OCI-LY7 (cell line): ENCODE data around the gene RAB13. TPM values are rescaled to one million over a fixed set of nuclear protein-coding genes. Genes with fewer than 3 reads are reported as not detected.
"Not testable (repeated sequence)": the region's sequence is repeated elsewhere in the genome, so short reads cannot be mapped to it uniquely, and the experiment has no call there.

Source experiments
- BruUV-seq: library from RNA; stranded (reverse); fragments of 400-500 nt; replicated peaks from 2 replicates; lab custom pipeline; 2021; lab: Mats Ljungman, UMichigan
- CTCF ChIA-PET: fragments of 300-600 bp; sonication (Branson Sonifier 250); formaldehyde crosslinking; loops from one replicate; lab custom pipeline; 2022; ENCODE audit warnings: antibody characterized with exemption; ENCODE audit not compliant: unreplicated experiment; lab: Charles Lee
- POLR2A ChIA-PET: fragments of 300-600 bp; sonication (Branson Sonifier 250); formaldehyde crosslinking; loops from one replicate; lab custom pipeline; 2022; ENCODE audit warnings: antibody characterized with exemption; lab: Charles Lee
- DNase-seq: peaks from one replicate; pipeline ENCODE4 v3.0.0-alpha.2; 2015; ENCODE audit warnings: low spot score
- H2AFZ ChIP-seq: fragments of 200-600 bp; sonication (generic), shearing (Covaris generic); 2 replicates; pipeline ENCODE4 v1.6.1; 2014; ENCODE audit warnings: mild to moderate bottlenecking, antibody characterized with exemption, low read length, moderate library complexity
- H3K27ac ChIP-seq: fragments of 200-600 bp; sonication (generic); 2 replicates; pipeline ENCODE4 v1.5.1; 2014; ENCODE audit warnings: mixed run types, low read depth, mild to moderate bottlenecking, moderate library complexity, low read length, inconsistent platforms; ENCODE audit not compliant: poor library complexity, severe bottlenecking
- H3K36me3 ChIP-seq: fragments of 200-600 bp; sonication (generic); 2 replicates; pipeline ENCODE4 v1.6.1; 2014; ENCODE audit warnings: mild to moderate bottlenecking, antibody characterized with exemption, low read length, moderate library complexity, mixed read lengths; ENCODE audit not compliant: insufficient read depth
- H3K4me1 ChIP-seq: fragments of 200-600 bp; sonication (generic); 2 replicates; pipeline ENCODE4 v1.5.1; 2014; ENCODE audit warnings: mild to moderate bottlenecking, low read length; ENCODE audit not compliant: insufficient read depth, poor library complexity, severe bottlenecking
- H3K4me2 ChIP-seq: fragments of 200-600 bp; sonication (generic); 2 replicates; pipeline ENCODE4 v1.6.1; 2014; ENCODE audit warnings: mild to moderate bottlenecking, low read length
- H3K4me3 ChIP-seq: fragments of 200-600 bp; sonication (generic); 2 replicates; pipeline ENCODE4 v1.5.1; 2014; ENCODE audit warnings: mild to moderate bottlenecking, low read depth, low read length; ENCODE audit not compliant: poor library complexity, severe bottlenecking
- H3K79me2 ChIP-seq: fragments of 200-600 bp; sonication (generic); 2 replicates; pipeline ENCODE4 v1.6.1; 2016; ENCODE audit warnings: low read depth, mild to moderate bottlenecking, low read length, moderate library complexity, mixed read lengths; ENCODE audit not compliant: insufficient read depth
- H3K9me2 ChIP-seq: fragments of 200-600 bp; sonication (generic); 2 replicates; pipeline ENCODE4 v1.6.1; 2016; ENCODE audit warnings: mild to moderate bottlenecking, low read length, mixed read lengths; ENCODE audit not compliant: insufficient read depth
- H3K9me3 ChIP-seq: fragments of 200-600 bp; sonication (generic); 2 replicates; pipeline ENCODE4 v1.6.1; 2014; ENCODE audit warnings: mild to moderate bottlenecking, mixed run types, low read length, mixed read lengths
- H4K20me1 ChIP-seq: fragments of 200-600 bp; sonication (generic); 2 replicates; pipeline ENCODE4 v1.6.1; 2014; ENCODE audit warnings: mild to moderate bottlenecking, antibody characterized with exemption, low read length, moderate library complexity, mixed read lengths; ENCODE audit not compliant: insufficient read depth
- CTCF ChIP-seq: fragments of 200-600 bp; sonication (generic); conservative IDR thresholded peaks from 2 replicates; pipeline ENCODE4 v1.5.1; 2014; ENCODE audit warnings: mild to moderate bottlenecking, antibody characterized with exemption, low read length, moderate library complexity, mixed read lengths
- EZH2phosphoT487 ChIP-seq: fragments of 200-600 bp; sonication (generic); IDR thresholded peaks from 2 replicates; pipeline ENCODE4 v1.6.1; 2018; ENCODE audit warnings: low read depth, borderline replicate concordance, mild to moderate bottlenecking, mixed run types, antibody characterized with exemption, low read length, moderate library complexity, mixed read lengths
- intact Hi-C: fragments of 100-400 bp; cut with micrococcal nuclease; formaldehyde crosslinking; loops from one replicate; pipeline ENCODE4 v1.10.0; 2022; ENCODE audit not compliant: unreplicated experiment
- total RNA-seq, 2 experiments: library from RNA; depleted of rRNA in 1 of 2; stranded (reverse); fragments of >200 nt in 1 of 2; shearing (Covaris generic) in 1 of 2; gene quantifications; 2 replicates each; pipeline ENCODE4 v1.2.3, GENCODE V29; 2014 to 2022

RAB13 gene
- total RNA-seq, 2 experiments from 2014 or later: 0.16 to 1.3 TPM

- Histone ChIP-seq H2AFZ (no peak overlapping the region), H3K4me2 (no peak overlapping the region), H4K20me1 (no peaks in the 10 kb centered on the region), H3K79me2 (no peaks in the 10 kb centered on the region), H3K27ac (no peak overlapping the region), H3K9me3 (no peaks in the 10 kb centered on the region), H3K36me3 (no peaks in the 10 kb centered on the region), H3K4me3 (no peak overlapping the region), H3K9me2 (no peaks in the 10 kb centered on the region), H3K4me1 (no peaks in the 10 kb centered on the region)
- ChIA-PET POLR2A (interaction anchor here (0.6 to 1.2 kb wide), 4 partner anchors 10 to 339 kb away, joined by 3 to 7 read pairs (median 4); no protein-coding TSS in a partner anchor), CTCF (no interaction called here)
- intact Hi-C loops: no loop called here
- TF ChIP-seq CTCF (no peak), EZH2phosphoT487 (no peak)
- no TSS peak for BruUV-seq
- DNase-seq: no peak
These were observed 33.1 kb upstream of the RAB13 start for GRCh38 chr1:154019269-154019668.

- Histone ChIP-seq H3K4me2 (no peak overlapping the region), H3K36me3 (no peaks in the 10 kb centered on the region), H3K27ac (no peak overlapping the region), H3K79me2 (no peaks in the 10 kb centered on the region), H3K4me3 (no peak overlapping the region), H3K9me2 (no peaks in the 10 kb centered on the region), H2AFZ (no peak overlapping the region), H3K9me3 (no peaks in the 10 kb centered on the region), H3K4me1 (no peaks in the 10 kb centered on the region), H4K20me1 (no peaks in the 10 kb centered on the region)
- DNase-seq: no peak
- no TSS peak for BruUV-seq
- ChIA-PET CTCF (no interaction called here), POLR2A (no interaction called here)
- intact Hi-C loops: no loop called here
- TF ChIP-seq CTCF: no peak
- no peak for TF ChIP-seq EZH2phosphoT487
These were observed 28.2 kb upstream of the RAB13 start for GRCh38 chr1:154014154-154014907.

GRCh38 chr1:154012543-154012942 is 26.4 kb upstream of the RAB13 start:
- POLR2A ChIA-PET, H3K9me3 ChIP-seq, intact Hi-C loops, DNase-seq, H3K79me2 ChIP-seq, H3K9me2 ChIP-seq, H3K4me2 ChIP-seq, H3K36me3 ChIP-seq, H3K4me3 ChIP-seq, H4K20me1 ChIP-seq, H3K27ac ChIP-seq, CTCF ChIA-PET, H3K4me1 ChIP-seq, H2AFZ ChIP-seq, BruUV-seq: not testable (repeated sequence)
